Measurements from ENCODE around the gene SIAH2.
A peak's percentile ranks its signal among the peaks of the same experiment; 100 is the strongest.

Gene SIAH2

DNA sequence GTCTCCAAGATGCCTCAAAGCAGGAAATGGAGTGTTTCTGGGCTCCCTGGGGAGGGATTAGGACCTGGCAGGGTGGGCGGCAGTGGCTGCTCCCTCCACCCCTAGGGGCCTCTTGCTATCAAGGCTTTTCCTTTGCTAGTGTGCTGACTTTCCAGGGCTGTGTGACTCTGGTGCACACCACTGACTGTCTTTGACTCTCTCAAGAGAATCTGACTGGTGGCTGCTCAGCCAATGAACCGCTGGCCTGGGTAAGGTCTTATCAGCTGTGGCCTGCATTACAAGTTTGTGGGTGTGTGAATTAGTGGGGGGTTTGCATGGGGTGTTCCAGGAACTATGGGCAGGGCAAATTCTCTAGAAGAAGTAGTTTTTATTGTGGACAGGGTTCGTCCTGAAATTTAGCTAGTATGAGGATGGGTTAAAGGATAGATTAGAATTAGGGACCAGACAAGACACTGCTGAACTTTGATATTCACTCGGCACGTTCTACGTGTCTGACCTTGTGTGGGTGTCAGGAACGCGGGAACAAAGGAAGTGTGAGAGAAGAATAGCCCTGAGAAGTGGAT is 29.5 kb downstream of the SIAH2 start:
- no peak for DNase-seq

DNA sequence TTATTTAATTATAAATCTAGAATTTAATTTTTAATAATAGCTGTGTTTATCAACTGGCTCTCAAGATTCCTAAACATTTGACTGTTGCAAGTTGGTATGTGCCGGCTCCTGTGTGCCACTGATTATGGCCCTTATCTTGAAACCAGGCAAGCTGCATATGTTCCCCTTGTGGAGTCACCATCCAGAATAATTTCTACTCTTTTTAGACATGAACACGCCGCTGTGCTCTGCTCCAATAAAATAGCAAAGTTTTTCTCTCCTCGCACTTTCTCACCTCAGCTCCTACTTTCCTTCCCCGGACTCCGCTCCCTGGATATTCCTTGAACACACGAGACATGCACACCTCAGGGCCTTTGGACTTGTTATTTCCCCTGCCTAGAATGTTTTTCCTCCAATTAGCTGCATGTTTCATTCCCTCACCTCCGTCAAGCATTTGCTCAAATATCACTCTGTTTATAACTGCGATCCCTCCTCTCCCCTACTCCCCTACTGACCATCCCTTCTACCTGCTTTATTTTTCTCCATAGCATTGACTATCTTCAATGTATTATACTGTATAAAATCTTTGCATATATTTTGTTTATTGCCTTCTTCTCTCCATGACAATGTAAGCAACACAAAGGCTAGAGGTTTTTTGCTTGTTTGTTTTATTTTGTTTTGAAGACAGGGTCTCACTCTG is 33.1 kb downstream of the SIAH2 start:
- DNase-seq, result no peak

DNA sequence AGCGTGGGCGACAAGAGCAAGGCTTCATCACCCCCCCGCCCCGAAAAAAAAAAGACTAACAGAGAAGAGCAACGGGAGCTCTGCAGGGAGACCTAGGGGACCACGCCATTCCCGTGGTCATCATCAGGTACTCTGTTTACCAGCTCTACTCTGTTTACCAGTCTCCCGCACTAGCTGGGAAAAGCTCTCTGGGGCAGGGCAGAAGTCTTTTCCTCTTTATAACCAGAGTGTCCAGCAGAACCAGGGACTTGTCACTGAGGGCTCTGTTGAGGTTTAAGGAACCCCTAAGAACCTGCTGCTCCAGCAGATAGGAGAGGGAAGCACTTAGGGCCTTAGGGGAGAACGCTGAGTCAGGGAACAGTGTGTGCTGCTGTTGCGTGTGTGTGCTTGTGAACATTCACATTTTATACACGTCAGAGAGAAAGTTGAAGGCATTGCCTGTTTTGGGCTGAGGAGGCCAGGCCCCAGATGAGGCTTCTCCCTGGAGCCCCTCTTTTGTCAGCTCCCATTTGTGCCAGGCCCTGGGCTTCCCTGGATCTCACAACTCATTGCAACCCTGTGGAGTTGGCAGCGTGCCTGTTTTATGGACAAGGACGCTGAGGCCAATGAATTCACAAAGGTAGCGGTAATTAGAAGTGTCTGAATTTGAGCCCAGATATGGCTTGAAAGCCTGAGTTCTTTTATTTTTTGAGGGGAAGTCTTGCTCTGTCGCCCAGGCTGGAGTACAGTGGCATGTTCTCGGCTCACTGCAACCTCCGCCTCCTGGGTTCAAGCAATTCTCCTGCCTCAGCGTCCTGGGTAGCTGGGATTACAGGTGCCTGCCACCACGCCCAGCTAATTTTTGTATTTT is 35.1 kb downstream of the SIAH2 start:
- DNase-seq, result no peak

DNA sequence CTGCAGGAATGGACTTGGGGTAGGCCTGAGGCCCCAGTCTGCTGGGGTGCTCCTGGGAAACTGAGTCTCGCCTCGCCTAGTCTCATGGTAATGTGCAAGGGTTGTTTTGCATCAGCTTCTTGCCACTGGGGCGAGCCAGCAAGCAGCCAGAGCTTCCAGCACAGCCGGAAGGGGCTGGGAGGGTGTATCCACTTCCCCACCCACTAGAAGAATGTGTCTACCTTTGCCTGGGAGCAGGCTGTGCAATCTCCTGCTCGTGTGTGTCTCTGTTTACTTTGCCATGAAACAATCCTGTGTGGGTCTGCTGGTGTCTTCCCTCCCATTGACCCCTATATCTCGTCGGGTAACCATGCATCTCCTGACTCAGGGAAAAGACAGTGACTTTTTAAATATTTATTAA is 37.4 kb downstream of the SIAH2 start:
- DNase-seq, result no peak

DNA sequence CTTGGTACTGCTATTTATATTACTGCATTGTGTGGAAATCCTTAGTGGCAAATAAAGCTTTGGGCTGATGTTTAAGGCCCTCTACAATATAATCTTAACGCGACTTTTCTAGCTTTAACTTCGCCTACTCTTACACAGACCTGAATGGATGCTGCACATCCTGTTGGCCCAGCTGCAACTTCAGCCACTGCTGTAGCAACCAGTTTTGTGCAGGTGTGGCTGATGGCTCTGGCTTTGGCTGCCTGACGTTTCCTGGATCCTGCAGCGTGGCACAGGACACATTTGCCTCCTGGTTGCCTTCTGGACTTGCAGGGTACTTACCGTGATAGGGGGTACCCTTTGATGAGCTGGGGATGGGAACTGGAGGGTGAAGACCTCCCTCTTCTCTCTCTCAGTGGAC is 39.0 kb downstream of the SIAH2 start:
- DNase-seq, result no peak

DNA sequence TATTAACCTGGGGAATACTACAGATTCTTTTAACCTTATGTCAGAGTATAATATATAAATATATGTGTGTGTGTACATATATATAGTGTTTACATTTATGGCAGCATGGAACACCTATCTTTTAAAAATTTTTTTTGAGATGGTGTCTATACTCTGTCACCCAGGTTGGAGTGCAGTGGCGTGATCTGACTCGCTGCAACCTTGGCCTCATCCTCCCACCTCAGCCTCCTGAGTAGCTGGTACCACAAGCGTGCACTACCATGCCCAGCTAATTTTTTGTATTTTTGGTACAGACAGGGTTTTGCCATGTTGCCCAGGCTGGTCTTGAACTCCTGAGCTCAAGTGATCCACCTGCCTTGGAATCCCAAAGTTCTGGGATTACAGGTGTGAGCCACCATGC is 40.7 kb downstream of the SIAH2 start:
- DNase-seq, result no peak

DNA sequence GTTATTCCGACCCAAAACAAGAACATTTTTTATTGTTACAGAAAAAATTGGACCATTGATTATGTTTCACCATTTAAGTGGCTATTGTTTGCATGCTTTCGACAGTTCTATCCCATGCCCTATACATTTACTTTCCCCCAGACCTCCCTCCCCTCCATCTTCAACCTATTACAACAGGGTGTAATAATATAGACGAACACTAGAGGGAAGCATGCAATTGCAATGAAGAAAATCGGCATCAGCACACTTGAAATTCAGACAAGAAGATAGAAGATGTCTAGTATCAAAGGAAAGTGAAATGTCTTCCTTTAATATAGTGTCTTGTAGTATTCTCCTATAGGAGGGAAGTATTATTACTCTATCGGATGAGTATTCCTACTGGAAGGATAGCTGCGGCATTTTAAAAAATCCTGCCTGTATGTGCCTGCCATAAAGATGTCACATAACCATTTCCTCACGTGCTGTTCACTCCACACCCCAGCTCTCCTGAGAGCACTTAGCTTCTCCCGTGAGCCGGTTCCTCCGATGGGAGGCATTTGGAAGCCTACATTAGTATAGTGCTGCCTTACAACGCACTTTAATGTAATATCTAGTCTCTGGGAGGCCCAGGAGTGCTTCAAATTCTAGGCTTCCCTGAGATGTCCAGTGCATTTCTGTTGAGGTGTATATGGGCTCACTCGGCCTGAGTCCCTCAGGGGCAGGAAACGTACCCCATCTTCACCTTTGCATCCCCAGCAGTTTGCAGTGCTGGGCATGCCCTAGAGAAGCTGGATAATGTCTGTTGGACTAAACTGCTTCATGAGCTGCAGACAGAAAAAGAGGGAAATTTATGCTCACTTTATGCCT is 41.5 kb downstream of the SIAH2 start:
- peak; percentile 15 to 75 for DNase-seq

DNA sequence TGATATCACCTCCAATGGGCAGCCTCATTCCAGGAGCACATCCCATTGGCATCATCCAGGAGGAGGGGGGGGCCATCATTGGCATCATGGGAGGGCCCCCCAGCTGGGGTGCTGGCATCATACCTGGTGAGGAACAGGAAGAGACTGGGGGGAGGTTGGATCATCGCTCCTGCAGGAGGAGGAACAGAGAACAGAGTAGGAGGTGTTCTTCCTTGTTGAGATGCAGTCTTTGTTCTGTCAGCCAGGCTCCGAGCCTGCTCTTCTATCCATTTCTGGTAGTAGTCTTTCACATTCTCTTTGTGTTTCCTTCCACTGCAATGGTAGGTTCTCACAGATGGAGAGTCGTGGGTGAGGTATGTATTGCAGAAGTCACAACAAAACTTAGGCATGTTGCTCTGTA is 42.5 kb downstream of the SIAH2 start:
- DNase-seq, result no peak

DNA sequence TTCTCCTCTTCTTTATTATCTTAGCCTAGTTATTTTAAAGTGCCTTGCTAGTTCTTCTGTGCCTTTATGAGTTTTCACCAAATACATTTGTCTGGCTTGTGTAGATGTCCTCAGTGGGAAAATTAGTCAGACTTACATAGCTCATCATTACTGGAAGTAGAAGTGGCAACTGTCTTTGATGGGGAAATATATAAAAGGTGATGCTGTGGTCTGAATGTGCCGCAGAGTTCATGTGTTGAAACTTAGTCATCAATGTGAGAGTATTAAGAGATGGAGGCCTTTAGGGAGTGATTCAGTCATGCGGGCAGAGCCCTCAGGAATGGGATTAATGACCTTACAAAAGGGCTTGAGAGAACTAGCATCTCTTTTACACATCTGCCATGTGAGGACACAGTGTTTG is 52.9 kb downstream of the SIAH2 start:
- no peak for DNase-seq

DNA sequence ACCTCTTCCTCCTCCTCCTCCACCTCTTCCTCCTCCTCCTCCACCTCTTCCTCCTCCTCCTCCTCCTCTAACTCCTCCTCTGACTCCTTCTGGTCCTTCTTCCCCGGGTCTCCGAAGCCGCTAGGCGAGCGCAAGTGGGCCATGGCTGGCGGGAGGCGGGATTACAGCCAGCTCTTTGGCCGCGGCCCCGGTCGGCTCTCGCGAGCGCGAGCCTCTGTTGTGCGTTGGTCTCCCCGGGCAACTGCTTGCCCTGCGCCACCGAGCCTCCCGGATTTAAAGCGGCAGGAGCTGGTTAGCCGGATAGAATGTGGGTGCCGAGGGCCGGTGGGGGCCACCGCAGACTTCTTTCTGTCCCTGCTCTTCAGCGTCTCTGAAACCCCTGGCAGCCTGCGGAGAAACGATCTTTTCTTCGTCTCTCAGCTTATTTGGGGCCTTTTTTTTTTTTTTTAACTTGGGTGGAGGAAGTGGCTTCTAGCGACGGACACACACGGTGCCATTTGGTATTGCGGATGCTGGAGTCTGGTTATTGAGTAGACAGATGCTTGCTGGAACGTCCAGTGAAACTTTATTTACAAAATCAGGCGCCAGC is 59.1 kb downstream of the SIAH2 start, which contains the start of gene ERICH6:
TSS of gene ERICH6 (minus strand) at position 165 of the 589 bp plus-strand sequence. CDS start at position 143, 22 bp downstream.
- DNase-seq, result peak; percentile 68 to 86

DNA sequence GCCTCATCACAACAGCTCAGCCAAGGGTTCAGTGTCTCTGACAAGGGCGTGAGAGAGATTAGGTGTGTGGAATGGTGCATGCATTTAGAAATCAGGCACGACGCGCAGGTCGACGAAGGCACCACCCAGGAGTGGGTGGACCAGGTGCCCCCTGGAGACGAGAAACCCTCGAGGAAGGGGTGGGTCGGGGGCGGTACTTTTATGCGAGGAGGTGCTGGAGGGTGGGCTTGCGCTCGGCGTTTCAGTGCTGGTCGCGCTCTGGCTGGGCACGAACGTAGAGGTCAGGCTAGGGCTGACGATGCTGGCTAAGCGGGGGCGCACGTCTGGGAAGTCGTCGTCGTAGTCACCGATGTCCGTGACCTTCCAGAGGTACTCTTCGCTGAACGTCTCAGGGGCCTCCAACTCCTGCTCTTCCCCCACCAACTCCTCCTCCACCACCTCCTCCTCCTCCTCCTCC is 59.6 kb downstream of the SIAH2 start:
- DNase-seq, result peak in 1 of 2 experiments; percentile 53

DNA sequence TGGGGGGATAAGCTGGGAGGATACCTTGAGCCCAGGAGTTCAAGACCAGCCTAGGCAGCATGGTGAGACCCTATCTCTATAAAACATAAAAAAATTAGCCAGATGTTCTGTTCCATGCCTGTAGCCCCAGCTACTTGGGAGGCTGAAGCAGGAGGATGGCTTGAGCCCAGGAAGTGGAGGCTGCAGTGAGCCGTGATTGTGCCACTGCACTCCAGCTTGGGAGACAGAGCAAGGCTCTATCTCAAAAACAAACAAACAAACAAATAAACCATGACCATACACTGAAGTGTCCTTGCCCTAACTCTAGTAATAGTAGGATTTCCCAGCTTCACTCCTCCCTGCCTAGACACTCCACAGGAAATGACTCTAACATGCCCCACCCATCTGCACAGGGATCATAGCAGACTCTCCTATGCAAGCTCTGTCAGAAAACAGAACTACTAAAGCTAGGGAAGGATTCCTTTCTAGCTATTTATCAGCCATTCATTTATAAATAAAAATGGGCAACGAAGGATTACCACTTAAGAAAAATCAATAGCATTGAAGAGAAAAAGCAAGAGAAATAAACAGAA is 63.8 kb downstream of the SIAH2 start:
- DNase-seq, result peak in 1 of 2 experiments; percentile 65

DNA sequence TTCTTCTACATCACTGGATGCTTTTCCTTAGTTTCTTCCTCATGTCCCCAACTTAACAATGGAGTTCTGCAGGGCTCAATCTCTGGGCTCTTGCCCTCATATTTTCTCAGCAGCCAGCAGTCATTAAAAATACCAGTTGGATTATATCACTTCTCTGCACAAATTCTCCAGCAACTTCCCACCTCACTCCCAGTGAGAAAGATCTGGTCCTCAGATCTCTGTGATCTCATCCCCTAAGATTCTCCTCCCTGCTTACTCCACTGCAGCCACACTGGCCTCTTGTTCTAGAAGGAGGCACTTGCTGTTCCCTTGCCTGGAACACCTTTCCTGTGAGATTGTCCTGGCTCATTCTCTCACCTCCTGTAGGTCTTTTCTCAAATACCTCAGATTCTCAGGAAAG is 65.3 kb downstream of the SIAH2 start:
- no peak for DNase-seq

DNA sequence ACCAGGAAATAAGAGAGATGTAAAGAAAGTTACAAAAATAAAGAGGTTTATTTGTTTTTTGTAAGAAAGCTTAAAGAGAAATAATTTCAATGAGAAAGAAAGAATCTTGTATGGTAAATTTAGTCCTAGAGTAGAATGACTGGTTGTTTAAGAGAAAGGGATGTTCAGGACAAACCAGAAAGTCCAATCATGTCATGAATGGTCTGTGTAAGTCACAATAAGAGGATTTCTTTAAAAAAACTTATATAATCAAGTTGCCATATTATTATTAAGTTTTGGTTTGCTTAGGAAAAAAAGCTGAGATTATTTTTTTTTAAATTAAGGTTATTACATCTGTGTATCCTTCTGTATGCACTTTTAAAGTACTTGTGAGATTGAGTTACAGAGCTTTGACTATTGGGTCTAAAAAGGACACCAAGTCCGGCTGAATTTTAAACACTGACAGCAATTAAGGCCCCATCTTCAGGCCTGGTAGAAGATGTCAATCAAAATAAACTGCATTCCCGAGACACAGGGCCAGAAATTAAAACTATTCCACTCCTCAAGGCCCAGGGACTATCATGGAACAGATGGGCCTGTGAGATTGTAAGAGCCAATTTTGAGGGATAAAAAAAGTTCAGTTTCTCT is 71.4 kb downstream of the SIAH2 start:
- no peak for DNase-seq

Measured in SW 1271 (cell line).